Measurements from ENCODE around the gene DHRS4. TPM values are rescaled to one million over a fixed set of nuclear protein-coding genes. Genes with fewer than 3 reads are reported as not detected.
A peak's percentile ranks its signal among the peaks of the same experiment; 100 is the strongest.

The DHRS4 gene
- total and polyA plus RNA-seq, 9 of the 15 experiments (the other 6 are each of a cell fraction or from before 2014, with no cell fraction given) = 0.51 to 35.9 (median 10.1) TPM

DNA sequence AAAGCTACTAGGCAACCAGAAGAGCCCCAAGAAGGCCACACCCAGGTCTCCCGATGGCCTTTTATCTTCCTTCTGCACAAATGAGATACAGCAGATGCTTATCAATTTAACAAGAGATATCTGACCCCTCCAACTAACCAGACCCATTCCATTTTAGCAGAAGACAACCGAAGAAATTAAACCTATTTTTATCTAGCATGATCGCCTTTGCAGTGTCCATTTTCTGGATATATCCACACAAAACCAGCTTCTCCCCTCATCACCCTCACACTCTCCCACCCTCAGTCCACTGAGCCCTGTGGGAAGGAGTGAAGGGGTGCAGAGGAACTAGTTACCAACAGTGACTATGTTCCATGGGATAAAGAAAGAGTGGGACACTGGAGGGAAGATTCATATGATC is 20.9 kb upstream of the DHRS4 start (continued):
- TF ChIP-seq, protein P1, sequence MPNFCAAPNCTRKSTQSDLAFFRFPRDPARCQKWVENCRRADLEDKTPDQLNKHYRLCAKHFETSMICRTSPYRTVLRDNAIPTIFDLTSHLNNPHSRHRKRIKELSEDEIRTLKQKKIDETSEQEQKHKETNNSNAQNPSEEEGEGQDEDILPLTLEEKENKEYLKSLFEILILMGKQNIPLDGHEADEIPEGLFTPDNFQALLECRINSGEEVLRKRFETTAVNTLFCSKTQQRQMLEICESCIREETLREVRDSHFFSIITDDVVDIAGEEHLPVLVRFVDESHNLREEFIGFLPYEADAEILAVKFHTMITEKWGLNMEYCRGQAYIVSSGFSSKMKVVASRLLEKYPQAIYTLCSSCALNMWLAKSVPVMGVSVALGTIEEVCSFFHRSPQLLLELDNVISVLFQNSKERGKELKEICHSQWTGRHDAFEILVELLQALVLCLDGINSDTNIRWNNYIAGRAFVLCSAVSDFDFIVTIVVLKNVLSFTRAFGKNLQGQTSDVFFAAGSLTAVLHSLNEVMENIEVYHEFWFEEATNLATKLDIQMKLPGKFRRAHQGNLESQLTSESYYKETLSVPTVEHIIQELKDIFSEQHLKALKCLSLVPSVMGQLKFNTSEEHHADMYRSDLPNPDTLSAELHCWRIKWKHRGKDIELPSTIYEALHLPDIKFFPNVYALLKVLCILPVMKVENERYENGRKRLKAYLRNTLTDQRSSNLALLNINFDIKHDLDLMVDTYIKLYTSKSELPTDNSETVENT (CRISPR knock-in tag; IDR thresholded peaks at IDR 0.05) = no peak
- TF ChIP-seq KHSRP (IDR thresholded peaks at IDR 0.05) = no peak
- TF ChIP-seq ARID1B (IDR thresholded peaks at IDR 0.05) = peak; percentile 88
- TF ChIP-seq HDAC8 (tag; IDR thresholded peaks at IDR 0.05) = no peak
- no peak; the same call in 1 of the 2 replicates for TF ChIP-seq RFX1 (IDR thresholded peaks at IDR 0.05)
- TF ChIP-seq DDX20 (tag; IDR thresholded peaks at IDR 0.05; ENCODE audit: low read depth) = 0 out of 2 replicates have a peak, but pooled peaks have one; percentile 57
- no peak for TF ChIP-seq MED1 (CRISPR knock-in tag; IDR thresholded peaks at IDR 0.05; ENCODE audit: borderline replicate concordance)
- TF ChIP-seq, protein P2, sequence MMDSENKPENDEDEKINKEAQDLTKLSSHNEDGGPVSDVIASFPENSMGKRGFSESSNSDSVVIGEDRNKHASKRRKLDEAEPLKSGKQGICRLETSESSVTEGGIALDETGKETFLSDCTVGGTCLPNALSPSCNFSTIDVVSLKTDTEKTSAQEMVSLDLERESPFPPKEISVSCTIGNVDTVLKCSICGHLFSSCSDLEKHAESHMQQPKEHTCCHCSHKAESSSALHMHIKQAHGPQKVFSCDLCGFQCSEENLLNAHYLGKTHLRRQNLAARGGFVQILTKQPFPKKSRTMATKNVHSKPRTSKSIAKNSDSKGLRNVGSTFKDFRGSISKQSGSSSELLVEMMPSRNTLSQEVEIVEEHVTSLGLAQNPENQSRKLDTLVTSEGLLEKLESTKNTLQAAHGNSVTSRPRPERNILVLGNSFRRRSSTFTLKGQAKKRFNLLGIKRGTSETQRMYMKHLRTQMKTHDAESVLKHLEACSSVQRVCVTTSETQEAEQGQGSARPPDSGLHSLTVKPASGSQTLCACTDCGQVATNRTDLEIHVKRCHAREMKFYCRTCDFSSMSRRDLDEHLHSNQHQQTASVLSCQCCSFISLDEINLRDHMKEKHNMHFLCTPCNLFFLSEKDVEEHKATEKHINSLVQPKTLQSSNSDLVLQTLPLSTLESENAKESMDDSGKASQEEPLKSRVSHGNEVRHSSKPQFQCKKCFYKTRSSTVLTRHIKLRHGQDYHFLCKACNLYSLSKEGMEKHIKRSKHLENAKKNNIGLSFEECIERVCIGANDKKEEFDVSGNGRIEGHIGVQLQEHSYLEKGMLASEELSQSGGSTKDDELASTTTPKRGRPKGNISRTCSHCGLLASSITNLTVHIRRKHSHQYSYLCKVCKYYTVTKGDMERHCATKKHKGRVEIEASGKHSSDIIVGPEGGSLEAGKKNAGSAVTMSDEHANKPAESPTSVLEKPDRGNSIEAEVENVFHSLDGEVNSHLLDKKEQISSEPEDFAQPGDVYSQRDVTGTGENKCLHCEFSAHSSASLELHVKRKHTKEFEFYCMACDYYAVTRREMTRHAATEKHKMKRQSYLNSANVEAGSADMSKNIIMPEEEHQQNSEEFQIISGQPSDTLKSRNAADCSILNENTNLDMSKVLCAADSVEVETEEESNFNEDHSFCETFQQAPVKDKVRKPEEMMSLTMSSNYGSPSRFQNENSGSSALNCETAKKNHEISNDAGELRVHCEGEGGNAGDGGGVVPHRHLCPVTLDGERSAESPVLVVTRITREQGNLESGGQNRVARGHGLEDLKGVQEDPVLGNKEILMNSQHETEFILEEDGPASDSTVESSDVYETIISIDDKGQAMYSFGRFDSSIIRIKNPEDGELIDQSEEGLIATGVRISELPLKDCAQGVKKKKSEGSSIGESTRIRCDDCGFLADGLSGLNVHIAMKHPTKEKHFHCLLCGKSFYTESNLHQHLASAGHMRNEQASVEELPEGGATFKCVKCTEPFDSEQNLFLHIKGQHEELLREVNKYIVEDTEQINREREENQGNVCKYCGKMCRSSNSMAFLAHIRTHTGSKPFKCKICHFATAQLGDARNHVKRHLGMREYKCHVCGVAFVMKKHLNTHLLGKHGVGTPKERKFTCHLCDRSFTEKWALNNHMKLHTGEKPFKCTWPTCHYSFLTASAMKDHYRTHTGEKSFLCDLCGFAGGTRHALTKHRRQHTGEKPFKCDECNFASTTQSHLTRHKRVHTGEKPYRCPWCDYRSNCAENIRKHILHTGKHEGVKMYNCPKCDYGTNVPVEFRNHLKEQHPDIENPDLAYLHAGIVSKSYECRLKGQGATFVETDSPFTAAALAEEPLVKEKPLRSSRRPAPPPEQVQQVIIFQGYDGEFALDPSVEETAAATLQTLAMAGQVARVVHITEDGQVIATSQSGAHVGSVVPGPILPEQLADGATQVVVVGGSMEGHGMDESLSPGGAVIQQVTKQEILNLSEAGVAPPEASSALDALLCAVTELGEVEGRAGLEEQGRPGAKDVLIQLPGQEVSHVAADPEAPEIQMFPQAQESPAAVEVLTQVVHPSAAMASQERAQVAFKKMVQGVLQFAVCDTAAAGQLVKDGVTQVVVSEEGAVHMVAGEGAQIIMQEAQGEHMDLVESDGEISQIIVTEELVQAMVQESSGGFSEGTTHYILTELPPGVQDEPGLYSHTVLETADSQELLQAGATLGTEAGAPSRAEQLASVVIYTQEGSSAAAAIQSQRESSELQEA (IDR thresholded peaks at IDR 0.05; ENCODE audit: low read depth) = no peak
- TF ChIP-seq, protein P3, sequence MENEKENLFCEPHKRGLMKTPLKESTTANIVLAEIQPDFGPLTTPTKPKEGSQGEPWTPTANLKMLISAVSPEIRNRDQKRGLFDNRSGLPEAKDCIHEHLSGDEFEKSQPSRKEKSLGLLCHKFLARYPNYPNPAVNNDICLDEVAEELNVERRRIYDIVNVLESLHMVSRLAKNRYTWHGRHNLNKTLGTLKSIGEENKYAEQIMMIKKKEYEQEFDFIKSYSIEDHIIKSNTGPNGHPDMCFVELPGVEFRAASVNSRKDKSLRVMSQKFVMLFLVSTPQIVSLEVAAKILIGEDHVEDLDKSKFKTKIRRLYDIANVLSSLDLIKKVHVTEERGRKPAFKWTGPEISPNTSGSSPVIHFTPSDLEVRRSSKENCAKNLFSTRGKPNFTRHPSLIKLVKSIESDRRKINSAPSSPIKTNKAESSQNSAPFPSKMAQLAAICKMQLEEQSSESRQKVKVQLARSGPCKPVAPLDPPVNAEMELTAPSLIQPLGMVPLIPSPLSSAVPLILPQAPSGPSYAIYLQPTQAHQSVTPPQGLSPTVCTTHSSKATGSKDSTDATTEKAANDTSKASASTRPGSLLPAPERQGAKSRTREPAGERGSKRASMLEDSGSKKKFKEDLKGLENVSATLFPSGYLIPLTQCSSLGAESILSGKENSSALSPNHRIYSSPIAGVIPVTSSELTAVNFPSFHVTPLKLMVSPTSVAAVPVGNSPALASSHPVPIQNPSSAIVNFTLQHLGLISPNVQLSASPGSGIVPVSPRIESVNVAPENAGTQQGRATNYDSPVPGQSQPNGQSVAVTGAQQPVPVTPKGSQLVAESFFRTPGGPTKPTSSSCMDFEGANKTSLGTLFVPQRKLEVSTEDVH (IDR thresholded peaks at IDR 0.05; ENCODE audit: low read depth, partially characterized antibody) = no peak
- peak; percentile 33; the same call in 1 of the 2 replicates for TF ChIP-seq ZNF668 (CRISPR knock-in tag; IDR thresholded peaks at IDR 0.05)
- no peak for TF ChIP-seq SREBF1 (IDR thresholded peaks at IDR 0.05; ENCODE audit: borderline replicate concordance, low read depth, low read length)
- peak; percentile 35; the same call in 1 of the 2 replicates for TF ChIP-seq FOXJ2 (tag; IDR thresholded peaks at IDR 0.05)
- TF ChIP-seq IFI16 (CRISPR knock-in tag; IDR thresholded peaks at IDR 0.05) = no peak
